HepG2 (cell line): Measurements from ENCODE around the gene ATG2A. TPM values are rescaled to one million over a fixed set of nuclear protein-coding genes. Genes with fewer than 3 reads are reported as not detected.

Experiments
- EP300 ChIP-seq, 3 experiments: sonication (generic) in 1 of 3; formaldehyde crosslinking in 1 of 3; IDR thresholded peaks; 2 replicates each; pipeline versions ENCODE4 v1.5.1 to v1.6.1; 2011 to 2020; ENCODE audit warnings: low read depth in 2 of 3, low read length in 2 of 3, borderline replicate concordance in 1 of 3, improper control_type of control experiment in 1 of 3, mild to moderate bottlenecking in 1 of 3, missing genetic modification reagents in 1 of 3, moderate library complexity in 1 of 3
- PATZ1 ChIP-seq: sonication (generic); formaldehyde crosslinking; IDR thresholded peaks from 2 replicates; pipeline ENCODE4 v1.4.0; 2020; ENCODE audit warnings: missing genetic modification reagents
- ZNF18 ChIP-seq: sonication (generic); formaldehyde crosslinking; IDR thresholded peaks from 2 replicates; pipeline ENCODE4 v1.8.0; 2022; ENCODE audit warnings: mild to moderate bottlenecking, missing genetic modification reagents; ENCODE audit not compliant: insufficient replicate concordance
- ZNF296 ChIP-seq: sonication (generic); formaldehyde crosslinking; conservative IDR thresholded peaks from 2 replicates; pipeline ENCODE4 v1.5.0; 2020; ENCODE audit warnings: mild to moderate bottlenecking, missing genetic modification reagents
- ZNF749 ChIP-seq: sonication (generic); formaldehyde crosslinking; IDR thresholded peaks from 2 replicates; pipeline ENCODE4 v1.8.0; 2022; ENCODE audit warnings: mild to moderate bottlenecking, missing genetic modification reagents, moderate library complexity, borderline replicate concordance
- polyA plus RNA-seq, 8 experiments: library from polyadenylated mRNA; depleted of rRNA in 3 of 8; stranded (reverse) in 7 of 8; unstranded in 1 of 8; fragments of >200 nt; fragmentation: Illumina TruSeq in 4 of 8; extraction: Trizol in 4 of 8; gene quantifications; 2 replicates each; pipeline versions ENCODE4 v1.2.1 to v1.2.3, GENCODE V29; 2011 to 2016; ENCODE audit warnings: low read depth in 4 of 8, missing spikeins in 1 of 8, mixed read lengths in 1 of 8; ENCODE audit not compliant: insufficient read depth in 1 of 8
- total RNA-seq, 5 experiments: library from RNA; depleted of rRNA; stranded (reverse); fragments of >200 nt; fragmentation: Illumina TruSeq; extraction: Trizol; gene quantifications; 2 replicates each; pipeline ENCODE4 v1.2.3, GENCODE V29; 2016; ENCODE audit warnings: low read depth in 1 of 5
- TF ChIP-seq, protein P1 (sequence below): sonication (generic); formaldehyde crosslinking; IDR thresholded peaks from 2 replicates; pipeline ENCODE4 v1.5.1; 2020; ENCODE audit warnings: mild to moderate bottlenecking, missing genetic modification reagents, borderline replicate concordance
- TF ChIP-seq, protein P2 (sequence below), 2 experiments: fragments of 450-650 bp in 1 of 2; sonication (generic) in 1 of 2; formaldehyde crosslinking in 1 of 2; IDR thresholded peaks; 2 replicates each; pipeline versions ENCODE4 v1.6.1 to v1.8.0; 2016 to 2022; ENCODE audit warnings: antibody characterized with exemption in 1 of 2, mild to moderate bottlenecking in 1 of 2, missing genetic modification reagents in 1 of 2

Gene ATG2A
- total and polyA plus RNA-seq, 2 of the 13 experiments (the other 11 are each of a cell fraction or from before 2014, with no cell fraction given), result 6.7 to 8.0 TPM

GRCh38 chr11:64876835-64877341 lies 40.1 kb downstream of the ATG2A start (continued):
- TF ChIP-seq, protein P1, sequence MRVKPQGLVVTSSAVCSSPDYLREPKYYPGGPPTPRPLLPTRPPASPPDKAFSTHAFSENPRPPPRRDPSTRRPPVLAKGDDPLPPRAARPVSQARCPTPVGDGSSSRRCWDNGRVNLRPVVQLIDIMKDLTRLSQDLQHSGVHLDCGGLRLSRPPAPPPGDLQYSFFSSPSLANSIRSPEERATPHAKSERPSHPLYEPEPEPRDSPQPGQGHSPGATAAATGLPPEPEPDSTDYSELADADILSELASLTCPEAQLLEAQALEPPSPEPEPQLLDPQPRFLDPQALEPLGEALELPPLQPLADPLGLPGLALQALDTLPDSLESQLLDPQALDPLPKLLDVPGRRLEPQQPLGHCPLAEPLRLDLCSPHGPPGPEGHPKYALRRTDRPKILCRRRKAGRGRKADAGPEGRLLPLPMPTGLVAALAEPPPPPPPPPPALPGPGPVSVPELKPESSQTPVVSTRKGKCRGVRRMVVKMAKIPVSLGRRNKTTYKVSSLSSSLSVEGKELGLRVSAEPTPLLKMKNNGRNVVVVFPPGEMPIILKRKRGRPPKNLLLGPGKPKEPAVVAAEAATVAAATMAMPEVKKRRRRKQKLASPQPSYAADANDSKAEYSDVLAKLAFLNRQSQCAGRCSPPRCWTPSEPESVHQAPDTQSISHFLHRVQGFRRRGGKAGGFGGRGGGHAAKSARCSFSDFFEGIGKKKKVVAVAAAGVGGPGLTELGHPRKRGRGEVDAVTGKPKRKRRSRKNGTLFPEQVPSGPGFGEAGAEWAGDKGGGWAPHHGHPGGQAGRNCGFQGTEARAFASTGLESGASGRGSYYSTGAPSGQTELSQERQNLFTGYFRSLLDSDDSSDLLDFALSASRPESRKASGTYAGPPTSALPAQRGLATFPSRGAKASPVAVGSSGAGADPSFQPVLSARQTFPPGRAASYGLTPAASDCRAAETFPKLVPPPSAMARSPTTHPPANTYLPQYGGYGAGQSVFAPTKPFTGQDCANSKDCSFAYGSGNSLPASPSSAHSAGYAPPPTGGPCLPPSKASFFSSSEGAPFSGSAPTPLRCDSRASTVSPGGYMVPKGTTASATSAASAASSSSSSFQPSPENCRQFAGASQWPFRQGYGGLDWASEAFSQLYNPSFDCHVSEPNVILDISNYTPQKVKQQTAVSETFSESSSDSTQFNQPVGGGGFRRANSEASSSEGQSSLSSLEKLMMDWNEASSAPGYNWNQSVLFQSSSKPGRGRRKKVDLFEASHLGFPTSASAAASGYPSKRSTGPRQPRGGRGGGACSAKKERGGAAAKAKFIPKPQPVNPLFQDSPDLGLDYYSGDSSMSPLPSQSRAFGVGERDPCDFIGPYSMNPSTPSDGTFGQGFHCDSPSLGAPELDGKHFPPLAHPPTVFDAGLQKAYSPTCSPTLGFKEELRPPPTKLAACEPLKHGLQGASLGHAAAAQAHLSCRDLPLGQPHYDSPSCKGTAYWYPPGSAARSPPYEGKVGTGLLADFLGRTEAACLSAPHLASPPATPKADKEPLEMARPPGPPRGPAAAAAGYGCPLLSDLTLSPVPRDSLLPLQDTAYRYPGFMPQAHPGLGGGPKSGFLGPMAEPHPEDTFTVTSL, result no peak
- TF ChIP-seq ZNF296 (CRISPR knock-in tag) (no peak), EP300 (IDR thresholded peaks at IDR 0.05; ENCODE audit: low read depth in 2 of 2, low read length in 2 of 2) (no peak; a peak in 1 of 4 replicates), EP300 (CRISPR knock-in tag; IDR thresholded peaks at IDR 0.05; ENCODE audit: borderline replicate concordance) (no peak), ZNF18 (no peak), ZNF749 (CRISPR knock-in tag) (no peak), PATZ1 (CRISPR knock-in tag) (no peak)
- TF ChIP-seq, protein P2, sequence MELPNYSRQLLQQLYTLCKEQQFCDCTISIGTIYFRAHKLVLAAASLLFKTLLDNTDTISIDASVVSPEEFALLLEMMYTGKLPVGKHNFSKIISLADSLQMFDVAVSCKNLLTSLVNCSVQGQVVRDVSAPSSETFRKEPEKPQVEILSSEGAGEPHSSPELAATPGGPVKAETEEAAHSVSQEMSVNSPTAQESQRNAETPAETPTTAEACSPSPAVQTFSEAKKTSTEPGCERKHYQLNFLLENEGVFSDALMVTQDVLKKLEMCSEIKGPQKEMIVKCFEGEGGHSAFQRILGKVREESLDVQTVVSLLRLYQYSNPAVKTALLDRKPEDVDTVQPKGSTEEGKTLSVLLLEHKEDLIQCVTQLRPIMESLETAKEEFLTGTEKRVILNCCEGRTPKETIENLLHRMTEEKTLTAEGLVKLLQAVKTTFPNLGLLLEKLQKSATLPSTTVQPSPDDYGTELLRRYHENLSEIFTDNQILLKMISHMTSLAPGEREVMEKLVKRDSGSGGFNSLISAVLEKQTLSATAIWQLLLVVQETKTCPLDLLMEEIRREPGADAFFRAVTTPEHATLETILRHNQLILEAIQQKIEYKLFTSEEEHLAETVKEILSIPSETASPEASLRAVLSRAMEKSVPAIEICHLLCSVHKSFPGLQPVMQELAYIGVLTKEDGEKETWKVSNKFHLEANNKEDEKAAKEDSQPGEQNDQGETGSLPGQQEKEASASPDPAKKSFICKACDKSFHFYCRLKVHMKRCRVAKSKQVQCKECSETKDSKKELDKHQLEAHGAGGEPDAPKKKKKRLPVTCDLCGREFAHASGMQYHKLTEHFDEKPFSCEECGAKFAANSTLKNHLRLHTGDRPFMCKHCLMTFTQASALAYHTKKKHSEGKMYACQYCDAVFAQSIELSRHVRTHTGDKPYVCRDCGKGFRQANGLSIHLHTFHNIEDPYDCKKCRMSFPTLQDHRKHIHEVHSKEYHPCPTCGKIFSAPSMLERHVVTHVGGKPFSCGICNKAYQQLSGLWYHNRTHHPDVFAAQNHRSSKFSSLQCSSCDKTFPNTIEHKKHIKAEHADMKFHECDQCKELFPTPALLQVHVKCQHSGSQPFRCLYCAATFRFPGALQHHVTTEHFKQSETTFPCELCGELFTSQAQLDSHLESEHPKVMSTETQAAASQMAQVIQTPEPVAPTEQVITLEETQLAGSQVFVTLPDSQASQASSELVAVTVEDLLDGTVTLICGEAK (IDR thresholded peaks at IDR 0.05), result no peak
- TF ChIP-seq, protein P2 (CRISPR knock-in tag; IDR thresholded peaks at IDR 0.05), result no peak
